Right renal pelvis (tissue), 4 donors: ENCODE results near the gene NCLN. TPM values are rescaled to one million over a fixed set of nuclear protein-coding genes. Genes with fewer than 3 reads are reported as not detected.
"Not testable (repeated sequence)": the region's sequence is repeated elsewhere in the genome, so short reads cannot be mapped to it uniquely, and the experiment has no call there.

ENCODE experiments used
- DNase-seq, 4 donors: peaks; one replicate each; pipeline ENCODE4 v3.0.0-alpha.2; 2013; ENCODE audit warnings: low read depth in 4 of 4, low spot score in 3 of 4, missing footprints in 1 of 4
- polyA plus RNA-seq, 4 donors: library from polyadenylated mRNA; unstranded; fragments of 120-200 nt; gene quantifications; one replicate each; pipeline ENCODE4 v1.2.1, GENCODE V29; 2013; ENCODE audit not compliant: insufficient read length in 4 of 4

Gene NCLN
- polyA plus RNA-seq, 4 donors, result 32.0 to 51.7 (median 35.2) TPM

DNA sequence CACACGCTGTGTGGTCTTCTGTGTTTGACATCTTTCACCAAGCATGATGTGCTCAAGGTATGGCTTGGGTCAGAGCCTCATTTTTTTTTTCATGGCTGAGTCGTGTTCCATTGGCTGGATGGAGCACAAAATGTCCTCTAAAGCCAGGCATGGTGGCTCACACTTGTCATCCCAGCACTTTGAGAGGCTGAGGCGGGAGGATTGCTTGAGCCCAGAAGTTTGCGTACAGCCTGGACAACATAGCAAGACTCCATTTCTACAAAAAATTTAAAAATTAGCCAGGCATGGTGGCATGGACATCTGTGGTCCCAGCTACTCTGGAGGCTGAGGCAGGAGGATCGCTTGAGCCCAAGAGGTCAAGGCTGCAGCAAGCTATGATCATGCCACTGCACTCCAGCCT lies 35.8 kb downstream of the NCLN start:
- DNase-seq, result not testable (repeated sequence)

DNA sequence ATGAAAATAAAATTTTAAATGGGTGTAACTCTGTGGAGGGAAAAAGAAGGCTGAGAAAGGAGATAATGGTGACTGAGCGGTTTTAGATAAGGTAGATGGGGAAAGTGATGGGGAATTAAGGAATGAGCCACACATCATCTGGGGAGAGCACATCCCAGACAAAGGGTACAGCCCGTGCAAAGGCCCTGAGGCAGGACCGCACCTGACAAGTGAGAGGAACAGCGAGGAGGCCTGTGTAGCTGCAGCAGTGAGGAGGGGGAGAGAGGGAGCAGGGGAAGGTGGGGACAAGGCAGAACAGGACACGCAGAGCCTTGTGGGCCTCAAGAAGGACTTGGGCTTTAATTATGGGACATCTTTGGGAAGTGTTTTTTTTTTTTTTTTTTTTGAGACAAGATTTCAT lies 37.0 kb downstream of the NCLN start:
- no peak for DNase-seq

DNA sequence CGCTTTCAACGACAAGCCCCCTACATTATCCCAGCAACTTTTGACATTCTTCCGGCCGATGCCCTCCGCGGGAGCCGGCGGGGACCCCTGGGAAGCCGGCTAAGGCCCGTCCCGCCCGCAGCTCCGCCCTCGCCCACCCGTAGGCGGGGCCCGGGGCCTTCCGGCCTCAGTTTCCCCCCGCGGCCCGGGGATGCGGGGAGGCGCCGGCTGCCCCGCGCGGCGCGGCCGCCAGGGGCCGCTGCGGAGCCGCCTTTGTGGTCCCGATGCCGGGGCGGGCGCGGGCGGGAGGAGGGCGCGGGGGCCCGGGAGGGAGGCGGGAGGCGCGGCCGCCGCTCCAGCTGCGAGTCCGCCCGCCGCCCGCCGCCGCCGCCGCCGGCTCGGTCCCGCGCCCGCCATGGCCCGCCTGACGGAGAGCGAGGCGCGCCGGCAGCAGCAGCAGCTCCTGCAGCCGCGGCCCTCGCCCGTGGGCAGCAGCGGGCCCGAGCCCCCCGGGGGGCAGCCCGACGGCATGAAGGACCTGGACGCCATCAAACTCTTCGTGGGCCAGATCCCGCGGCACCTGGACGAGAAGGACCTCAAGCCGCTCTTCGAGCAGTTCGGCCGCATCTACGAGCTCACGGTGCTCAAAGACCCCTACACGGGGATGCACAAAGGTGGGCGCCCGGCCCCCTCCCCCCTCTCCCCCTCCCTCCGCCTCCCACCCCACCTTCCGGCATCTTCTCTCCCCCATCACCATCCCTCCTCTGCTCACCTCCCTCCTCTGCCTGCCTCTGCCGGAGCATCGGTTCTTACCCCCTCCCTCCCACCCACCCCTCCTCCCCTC lies 38.8 kb downstream of the NCLN start, which contains the start of gene CELF5:
Gene CELF5 (plus strand): TSS at position 316 of the 823 bp plus-strand sequence. CDS start 79 bp downstream, at position 395.
- peak in 3 of 4 donors; percentile 13 to 29 (median 23) for DNase-seq

DNA sequence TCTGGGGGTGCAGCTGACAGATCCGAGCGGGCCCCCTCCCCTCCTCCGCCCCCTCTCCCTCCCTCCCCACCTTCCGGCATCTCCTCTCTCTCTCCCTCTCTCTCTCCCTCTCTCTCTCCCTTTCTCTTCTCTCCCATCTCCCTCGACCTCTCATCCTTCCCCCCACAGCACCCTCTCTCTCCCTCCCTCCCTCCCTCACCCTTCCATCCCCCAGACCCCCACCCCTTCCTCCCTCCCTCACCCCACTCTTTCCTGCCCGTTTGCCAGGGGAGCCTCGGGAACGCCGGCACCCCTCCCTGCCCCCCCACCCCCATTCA lies 39.4 kb downstream of the NCLN start:
- no peak for DNase-seq

- DNase-seq, result no peak
Measured at GRCh38 chr19:3225677-3226093, 40.0 kb downstream of the NCLN start.

GRCh38 chr19:3227054-3227626 lies 41.4 kb downstream of the NCLN start:
- DNase-seq, result no peak

DNA sequence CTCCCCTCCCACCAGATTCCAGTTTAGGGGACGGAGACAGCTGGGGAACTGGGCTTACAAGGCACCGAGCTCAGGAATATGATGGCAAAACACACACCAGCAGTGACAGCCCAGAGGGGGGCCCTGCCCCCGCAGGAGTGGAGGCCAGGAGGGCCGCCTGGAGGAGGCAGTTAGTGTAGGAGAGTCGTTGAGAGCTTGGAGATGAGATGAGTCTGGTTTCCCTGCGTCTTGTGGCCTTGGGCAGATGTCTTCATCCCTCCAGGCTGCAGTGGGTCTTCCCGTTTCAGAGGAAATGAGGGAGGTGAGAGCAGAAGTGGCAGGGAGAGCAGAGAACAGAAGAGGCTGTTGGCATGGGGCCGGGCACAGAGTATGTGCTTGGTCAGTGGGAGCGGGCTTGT lies 43.6 kb downstream of the NCLN start:
- no peak for DNase-seq

DNA sequence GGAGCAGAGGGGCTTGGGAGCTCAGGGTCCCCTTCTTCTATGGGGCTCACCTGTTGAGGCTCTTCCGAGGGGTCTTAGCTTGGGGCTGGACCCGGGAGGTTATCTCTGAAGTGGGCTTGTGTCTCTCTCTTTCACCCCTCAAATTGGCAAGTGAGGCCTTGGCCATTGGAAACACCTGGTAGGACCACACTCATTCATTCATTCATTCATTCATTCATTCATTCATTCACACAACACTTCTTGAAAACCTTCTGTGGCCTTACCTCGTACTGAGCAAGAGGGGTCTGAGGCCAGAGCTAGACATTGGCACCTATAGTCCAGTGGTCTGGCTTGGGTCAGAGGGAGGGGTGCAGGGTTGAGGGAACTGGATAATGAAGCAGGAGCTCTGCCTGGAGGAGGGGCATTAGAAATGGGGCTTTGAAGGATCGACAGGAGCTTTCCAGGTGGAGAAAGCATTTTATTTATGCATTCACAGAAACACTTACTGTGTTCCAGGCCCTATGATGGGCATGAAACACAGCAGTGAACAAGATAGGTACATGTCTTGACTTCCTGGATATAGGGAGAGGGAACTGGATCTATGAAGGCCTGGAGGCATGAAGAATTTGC lies 44.3 kb downstream of the NCLN start:
- no peak for DNase-seq

- DNase-seq, result no peak
Measured at GRCh38 chr19:3231288-3231687, 45.6 kb downstream of the NCLN start.

DNA sequence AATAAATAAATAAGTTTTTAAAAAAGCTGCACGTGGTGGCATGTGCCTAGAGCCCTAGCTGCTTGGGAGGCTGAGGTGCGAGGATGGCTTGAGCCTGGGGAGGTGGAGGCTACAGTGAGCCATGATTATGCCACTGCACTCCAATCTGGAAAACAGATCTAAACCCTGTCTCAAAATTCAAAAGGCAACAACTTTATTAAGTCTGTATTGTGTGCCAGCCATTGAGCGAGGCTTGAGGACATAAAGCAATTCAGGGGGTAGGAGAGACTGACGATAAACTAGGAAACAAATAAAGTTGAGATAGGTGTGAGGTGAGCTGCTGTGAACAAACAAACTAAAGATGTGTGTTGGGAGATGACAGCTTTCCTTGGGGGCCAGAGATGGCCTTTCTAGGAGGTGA lies 47.4 kb downstream of the NCLN start:
- no peak for DNase-seq

DNA sequence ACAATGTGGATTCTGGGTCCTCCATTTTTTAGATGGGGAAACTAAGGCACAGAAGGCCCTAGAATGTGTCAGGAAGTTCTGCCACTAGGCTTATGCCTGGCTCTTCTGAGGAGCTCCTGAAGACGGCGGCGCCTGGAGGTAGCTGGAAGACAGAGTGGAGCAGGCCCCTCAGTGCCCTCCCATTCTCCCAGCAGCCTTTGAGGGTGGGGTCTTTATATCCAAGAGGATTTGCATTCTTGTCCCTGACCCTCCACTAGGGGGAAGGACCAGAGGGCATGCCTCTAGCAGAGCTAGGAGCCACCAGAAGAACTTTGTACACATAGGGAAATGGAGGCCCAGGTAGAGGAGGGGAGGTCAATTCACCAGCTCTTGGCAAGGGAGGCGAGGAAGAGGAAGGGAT lies 48.1 kb downstream of the NCLN start:
- no peak for DNase-seq

GRCh38 chr19:3234800-3235199 lies 49.1 kb downstream of the NCLN start:
- no peak for DNase-seq

- DNase-seq, result not testable (repeated sequence)
Measured at GRCh38 chr19:3235604-3236003, 49.9 kb downstream of the NCLN start.

DNA sequence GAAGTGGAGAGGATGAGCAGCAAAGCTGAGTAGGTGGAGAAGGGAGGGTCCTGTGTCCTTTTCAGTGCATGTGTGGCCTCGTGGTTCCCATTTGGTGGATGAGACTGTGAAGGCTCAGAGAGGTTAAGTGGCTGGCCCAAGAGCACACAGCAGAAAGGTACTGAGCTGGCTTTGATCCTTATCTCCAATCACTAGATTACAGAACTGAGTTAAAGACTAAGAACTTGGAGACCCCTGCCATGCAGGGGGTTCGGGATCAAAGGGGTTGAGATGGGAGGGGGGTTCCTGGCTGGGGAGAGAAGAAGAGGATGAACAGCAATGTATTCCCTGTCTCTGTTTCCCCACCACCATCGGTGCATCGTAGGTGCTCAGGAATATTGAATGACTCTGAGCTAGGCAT lies 50.5 kb downstream of the NCLN start:
- DNase-seq, result no peak

DNA sequence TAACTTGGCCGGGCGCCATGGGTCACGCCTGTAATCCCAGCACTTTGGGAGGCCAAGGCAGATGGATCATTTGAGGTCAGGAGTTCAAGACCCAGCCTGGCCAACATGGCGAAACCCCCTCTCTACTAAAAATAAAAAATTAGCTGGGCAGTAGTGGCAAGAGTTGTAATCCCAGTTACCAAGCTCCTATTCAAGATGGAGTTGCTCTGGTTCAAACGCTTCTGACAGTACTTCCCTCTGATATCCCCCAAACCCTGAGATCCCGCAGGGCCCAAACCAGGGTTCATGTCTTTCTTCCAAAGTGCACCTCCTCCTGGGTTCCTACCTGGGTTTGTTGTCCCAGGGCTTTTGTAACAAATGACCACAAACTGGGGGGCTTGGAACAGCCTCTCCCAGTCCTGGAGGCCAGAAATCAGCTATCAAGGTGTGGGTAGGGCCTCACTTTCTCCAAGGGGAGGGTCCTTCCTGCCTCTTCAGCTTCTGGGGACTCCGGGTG lies 52.4 kb downstream of the NCLN start:
- DNase-seq, result no peak

- DNase-seq, result no peak
Measured at GRCh38 chr19:3239367-3239766, 53.6 kb downstream of the NCLN start.

GRCh38 chr19:3243819-3244700 lies 58.3 kb downstream of the NCLN start:
- DNase-seq, result peak; percentile 38 to 65 (median 50)

- no peak for DNase-seq
Measured at GRCh38 chr19:3245050-3245449, 59.3 kb downstream of the NCLN start.

DNA sequence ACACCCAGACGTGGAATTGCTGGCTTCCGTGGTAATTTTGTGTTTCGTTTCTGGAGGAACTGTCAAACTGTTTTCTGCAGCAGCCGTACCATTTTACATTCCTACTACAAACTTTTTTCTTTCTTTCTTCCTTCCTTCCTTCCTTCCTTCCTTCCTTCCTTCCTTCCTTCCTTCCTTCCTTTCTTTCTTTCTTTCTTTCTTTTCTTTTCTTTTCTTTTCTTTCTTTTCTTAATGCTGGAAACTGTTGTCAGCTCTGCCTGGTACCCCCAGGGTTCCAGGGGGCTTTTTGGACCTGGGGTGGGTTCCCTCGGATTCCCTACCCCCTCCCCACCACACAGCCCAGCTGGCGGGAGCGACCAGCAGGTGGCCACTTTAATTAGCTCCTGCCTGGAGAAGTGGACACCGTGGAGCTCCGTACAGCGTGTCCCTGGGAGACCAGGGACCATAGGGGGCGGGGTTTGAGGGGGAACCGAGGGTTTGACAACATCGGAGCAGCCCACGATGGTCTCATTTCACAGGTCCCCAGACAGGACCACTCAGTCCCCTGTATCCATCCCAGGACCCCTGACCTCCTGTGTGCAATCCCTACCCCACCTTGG lies 63.1 kb downstream of the NCLN start:
- no peak for DNase-seq

- DNase-seq, result no peak
Measured at GRCh38 chr19:3249408-3249807, 63.7 kb downstream of the NCLN start.
